ENCODE measurements around the gene MET.
"Not testable (repeated sequence)": the region's sequence is repeated elsewhere in the genome, so short reads cannot be mapped to it uniquely, and the experiment has no call there.

Gene MET

DNA sequence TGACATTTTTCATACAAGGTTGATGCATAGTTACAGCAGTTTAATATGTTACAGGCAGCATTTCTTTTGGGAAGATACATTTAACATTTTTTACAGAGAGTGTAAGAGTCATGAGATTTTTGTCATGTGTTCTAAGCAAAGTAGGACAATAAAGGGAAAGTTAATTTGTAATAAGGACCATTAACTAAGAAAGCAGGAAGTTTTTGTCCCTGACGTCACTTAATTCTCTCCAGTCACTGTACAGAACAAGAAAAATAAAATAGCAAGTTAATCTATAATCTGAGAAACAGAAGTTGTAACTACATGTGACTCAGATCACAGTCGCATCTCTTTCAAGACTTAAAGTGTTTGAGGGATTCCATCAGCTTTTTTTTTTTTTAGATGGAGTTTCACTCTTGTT lies 140.9 kb downstream of the MET start:
- no peak for DNase-seq

DNA sequence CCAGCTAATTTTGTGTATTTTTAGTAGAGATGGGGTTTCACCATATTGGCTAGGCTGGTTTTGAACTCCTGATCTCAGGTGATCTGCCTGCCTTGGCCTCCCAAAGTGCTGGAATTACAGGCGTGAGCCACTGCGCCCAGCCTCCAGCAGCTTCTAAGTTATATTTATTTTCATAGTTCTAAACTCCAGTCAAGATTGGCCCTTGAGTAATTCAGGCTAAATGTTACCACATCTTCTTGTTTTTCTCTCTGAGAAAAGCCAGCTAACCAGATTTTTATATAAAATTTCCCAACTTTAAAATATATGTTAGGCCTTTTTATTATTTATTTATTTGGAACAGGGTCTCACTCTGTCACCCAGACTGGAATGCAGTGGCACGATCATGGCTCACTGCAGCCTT lies 141.4 kb downstream of the MET start:
- DNase-seq = not testable (repeated sequence)

DNA sequence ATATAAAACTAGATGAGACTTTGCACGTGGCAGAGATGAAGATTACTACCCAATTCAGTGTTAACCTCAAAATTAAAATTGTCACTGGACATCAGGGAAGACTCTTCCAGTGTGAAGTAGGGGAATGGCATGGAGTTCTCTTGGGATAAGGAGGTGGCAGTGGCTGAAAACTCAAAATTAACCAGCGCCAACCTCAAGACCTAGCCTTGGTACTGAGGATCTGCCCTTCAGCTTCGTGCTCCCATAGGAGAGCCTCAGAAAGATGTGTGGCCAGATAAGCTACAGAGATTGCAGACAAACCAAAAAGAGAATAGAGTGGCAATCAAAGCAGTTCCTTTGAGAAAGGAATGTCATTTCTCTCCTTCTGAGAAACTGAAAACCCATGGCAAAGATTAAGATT lies 143.0 kb downstream of the MET start:
- DNase-seq = no peak

DNA sequence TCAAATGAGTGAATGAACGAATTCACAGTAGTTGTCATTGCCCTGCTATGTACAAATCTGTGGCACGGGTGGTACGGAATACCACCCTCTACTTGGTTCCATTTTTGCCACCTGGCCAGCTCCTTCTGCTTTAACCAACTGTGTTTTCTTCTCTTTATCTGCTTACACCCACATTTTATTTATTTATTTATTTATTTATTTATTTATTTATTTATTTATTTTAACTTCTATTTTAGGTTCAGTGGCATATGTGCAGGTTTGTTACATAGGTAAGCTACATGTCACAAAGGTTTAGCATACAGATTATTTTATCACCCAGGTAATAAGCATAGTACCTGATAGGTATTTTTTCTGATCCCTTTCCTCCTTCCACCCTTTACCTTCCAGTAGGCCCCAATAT lies 148.2 kb downstream of the MET start:
- no peak for DNase-seq

DNA sequence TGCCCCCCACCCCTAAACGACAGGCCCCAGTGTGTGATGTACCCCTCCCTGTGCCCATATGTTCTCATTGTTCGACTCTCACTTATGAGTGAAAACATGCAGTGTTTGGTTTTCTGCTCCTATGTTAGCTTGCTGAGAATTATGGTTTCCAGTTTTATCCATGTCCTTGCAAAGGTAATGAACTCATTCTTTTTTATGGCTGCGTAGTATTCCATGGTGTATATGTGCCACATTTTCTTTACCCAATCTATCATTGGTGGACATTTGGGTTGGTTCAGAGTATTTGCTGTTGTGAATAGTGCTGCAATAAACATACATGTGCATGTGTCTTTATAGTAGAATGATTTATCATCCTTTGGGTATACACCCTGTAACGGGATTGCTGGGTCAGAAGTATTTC lies 149.7 kb downstream of the MET start:
- not testable (repeated sequence) for DNase-seq

DNA sequence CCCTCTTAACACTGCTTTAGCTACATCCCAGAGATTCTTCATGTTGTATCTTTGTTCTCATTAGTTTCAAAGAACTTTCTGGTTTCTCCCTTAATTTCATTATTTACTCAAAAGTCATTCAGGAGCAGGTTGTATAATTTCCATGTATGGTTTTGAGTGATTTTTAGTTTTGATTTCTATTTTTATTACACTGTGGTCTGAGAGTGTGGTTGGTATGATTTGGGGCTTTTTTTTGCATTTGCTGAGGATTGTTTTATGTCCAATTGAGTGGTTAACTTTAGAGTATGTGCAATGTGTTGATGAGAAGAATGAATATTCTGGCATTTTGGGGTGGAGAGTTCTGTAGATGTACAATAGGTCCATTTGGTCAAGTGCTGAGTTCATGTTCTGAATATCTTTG lies 152.5 kb downstream of the MET start:
- no peak for DNase-seq

DNA sequence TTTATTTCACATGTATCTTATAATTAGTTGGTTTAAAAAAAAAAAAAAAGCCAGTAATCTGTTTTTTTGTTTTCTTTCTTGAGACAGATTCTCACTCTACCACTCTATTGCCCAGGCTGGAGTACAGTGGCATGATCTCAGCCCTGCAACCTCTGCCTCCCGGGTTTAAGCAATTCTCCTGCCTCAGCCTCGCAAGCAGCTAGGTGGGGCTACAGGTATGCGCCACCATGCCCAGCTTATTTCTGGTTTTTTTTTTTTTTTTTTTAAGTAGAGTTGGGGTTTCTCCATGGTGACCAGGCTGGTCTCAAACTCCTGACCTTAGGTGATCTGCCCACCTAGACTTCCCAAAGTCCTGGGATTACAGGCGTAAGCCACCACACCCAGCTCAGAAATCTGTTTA lies 156.3 kb downstream of the MET start:
- no peak for DNase-seq

DNA sequence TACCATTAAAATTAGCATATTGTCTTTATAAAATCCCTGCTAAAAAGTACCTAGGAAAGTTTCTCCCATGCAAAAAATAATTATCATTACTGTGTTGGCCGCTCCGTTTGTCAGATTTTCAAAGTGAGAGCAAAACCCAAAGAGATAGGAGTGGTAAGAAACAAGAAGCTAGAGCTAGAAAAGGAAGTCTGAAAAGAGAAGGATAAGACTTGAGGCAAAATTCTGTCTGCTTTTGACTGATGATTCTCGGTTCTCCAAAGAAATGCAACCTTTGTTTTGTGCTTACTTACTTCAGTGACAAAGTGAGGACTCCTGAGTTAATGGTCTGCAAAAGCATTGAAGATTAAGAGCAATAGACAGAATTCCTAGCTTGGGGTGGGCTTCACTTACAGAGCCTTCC lies 157.0 kb downstream of the MET start:
- no peak for DNase-seq

DNA sequence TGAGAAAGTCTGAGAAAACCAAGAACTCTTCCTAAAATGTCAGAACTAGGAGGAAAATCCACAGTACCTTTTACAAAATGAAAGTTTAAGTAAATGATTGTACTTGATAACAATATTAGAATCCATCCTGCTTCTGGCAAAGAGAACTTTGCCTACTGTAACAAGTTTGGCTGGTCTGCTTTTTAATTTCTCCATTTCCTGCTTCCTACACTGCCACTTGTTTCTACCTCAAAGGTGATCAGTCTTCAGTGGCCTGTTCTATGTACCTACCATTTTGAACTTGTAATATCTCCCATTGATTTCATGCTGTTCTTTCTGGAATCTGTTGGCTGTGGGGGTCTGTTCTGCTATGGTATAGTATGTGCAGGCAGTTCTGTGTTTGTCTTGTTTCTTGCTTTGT lies 157.5 kb downstream of the MET start:
- DNase-seq = no peak

DNA sequence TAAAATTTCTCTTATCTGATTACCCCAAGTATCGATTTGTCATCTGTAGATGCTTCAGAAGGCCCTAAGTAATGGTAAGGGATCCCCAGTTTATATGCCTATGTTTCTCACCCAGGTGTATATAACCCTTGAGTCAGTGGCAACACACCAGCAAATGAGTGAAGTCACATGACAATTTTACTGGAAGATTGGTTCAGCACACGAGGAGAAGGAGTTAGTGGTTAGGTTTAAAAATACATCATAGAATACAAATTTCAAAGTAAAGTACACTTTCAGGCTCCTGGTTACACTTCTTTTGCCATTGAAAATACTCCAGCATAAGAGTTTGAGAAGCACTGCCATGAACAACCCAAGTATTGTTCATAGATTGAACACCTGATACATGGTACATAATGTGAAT lies 160.7 kb downstream of the MET start:
- no peak for DNase-seq

DNA sequence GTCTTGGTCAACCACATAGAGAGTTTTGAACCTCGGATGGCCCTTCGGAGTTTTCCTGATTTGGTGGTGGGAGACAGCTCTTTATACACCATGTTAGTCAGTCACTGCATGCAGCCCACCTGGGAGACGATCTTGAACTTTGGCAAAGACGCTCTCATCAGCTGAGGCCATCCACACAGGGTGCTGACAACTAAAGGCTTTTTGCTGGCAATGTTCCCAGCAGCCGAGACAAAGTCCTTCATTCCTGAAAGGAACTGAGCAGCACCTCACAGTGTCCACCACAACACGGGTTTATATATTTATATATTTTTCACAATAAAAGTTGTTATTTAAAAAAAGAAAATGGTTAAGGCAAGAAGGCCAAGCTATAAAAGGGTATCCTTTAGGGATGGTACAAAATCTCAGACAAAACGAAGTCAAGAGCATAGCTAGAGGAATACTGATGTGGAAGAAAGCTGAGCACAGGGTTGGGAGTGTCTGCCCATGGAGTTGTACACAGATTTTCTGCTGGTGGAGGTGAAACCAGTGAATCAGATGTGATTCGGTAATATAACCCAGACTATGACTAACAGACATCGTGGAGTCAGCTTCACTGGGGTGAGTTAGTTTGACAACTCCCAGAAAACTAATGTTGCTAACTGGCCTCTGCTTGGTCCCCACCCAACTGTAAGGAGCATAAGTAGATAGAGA lies 163.0 kb downstream of the MET start:
- DNase-seq = no peak

DNA sequence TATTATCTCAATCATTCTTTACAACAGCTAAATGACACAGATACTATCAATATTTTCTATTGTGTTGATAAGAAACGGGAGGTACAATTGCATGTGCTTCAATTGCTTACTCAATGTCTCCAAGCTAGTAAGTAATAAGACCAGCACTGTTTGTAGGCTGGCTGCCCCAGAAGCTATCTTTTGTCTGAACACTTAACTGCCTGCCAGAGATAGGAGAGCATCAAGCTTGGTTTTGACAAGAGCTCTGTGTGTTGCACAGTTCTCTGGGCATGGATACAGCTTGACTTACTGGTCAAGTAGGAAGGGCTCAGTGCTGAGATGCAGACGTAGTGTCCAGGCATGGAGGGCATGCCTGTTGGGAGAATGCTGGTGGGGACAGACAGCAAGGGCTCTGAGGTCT lies 164.1 kb downstream of the MET start:
- DNase-seq = no peak

DNA sequence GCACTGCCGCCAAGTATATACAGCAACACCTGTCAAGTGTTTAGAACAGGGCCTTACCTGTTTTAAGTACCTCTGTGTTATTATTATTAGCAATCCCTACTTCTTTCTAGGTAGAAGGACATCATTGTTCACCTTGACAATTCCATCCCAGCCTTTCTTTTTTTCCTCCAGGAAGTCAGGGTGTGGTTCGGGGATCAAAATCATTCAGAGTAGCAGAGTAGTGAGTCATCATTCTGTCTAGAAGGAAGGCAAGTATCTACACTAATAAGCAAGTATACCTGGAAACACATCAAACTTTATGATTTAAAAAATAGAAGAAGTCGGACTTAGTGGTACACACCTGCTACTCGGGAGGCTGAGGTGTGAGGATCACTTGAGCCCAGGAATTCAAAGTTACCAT lies 164.9 kb downstream of the MET start:
- DNase-seq = no peak

DNA sequence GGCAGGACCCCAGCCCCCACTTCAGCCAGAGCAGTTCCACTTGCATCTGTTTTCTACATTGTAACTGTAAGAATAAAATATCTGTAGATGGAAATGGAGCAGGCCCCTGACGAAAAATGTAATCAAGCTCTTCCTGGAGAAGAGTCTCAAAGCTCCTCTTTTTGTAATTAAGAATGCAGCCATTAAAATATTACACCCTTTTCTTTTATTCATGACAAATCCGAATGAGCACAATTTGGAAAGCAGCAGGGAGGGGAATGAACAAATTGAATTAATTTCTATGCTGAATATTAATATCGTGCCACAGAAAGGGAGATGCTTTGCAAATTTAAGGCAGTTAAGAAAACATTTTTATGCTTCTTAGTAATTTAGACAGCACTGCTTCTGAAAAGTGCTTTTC lies 165.6 kb downstream of the MET start:
- DNase-seq = no peak

DNA sequence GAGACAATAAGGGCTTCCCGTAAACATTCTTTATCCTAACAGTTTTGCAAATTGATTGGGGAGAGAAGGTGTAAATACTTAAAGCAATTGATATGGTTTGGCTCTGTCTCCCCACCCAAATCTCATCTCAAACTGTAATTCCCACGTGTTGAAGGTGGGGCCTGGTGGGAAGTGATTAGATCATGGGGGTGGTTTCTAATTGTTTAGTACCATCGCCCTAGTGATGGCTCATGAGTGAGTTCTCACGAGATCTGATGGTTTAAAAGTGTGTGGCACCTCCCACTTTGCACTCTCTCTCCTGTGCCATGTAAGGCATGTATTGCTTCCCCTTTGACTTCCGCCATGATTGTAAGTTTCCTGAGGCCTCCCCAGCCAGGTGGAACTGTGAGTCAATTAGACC lies 168.3 kb downstream of the MET start:
- no peak for DNase-seq

DNA sequence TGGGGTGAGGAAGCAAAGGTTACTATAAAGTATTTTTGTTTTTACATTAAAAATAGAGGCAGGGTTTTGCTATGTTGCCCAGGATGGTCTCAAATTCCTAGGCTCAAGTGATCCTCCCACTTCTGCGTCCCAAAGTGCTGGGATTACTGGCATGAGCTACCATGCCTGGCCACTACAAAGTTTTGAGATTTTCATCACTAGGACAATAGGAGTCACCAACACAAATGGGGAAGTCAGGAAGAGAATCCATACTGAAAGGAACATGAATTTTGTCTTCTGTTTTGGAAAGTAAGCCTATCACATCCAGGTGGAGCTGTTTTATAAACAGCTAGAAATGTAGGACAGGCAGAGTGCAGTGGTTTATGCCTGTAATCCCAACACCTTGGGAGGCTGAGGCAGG lies 170.4 kb downstream of the MET start:
- no peak for DNase-seq

DNA sequence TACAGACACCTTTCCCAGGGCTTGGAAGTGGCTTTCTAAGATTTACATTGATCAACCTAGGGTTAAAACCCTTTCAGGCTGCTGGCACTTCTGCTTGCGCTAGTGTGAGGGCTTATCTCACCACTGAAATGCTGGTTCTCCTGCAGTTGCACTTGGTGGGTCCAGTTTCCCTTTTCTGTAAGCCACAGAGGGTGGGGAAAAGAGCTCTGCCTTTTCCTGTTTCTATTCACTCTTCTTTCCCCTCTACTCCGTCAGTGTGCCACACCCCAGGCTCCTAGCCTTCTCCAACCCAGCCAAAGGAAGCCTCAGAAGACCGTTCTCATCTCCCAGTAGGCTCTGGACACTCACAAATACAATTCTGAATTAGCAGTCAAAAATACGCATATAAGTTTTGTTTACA lies 171.4 kb downstream of the MET start:
- DNase-seq = no peak
